ENCODE data around the gene YWHAE.
"Not testable (repeated sequence)": the region's sequence is repeated elsewhere in the genome, so short reads cannot be mapped to it uniquely, and the experiment has no call there.

YWHAE gene

GRCh38 chr17:1422885-1423284, 22.9 kb upstream of the YWHAE start:
- ChIA-PET CTCF (interaction anchor here (0.6 kb wide), 1 partner anchor 873 kb away, joined by 3 read pairs; no protein-coding TSS in a partner anchor), POLR2A (ENCODE audit: low non-redundant PET) (no interaction called here)
- H3K27ac ChIP-seq: no peak overlapping the region
- peak; percentile 92 for DNase-seq (ENCODE audit: low spot score)
- no peak for TF ChIP-seq CTCF (conservative IDR thresholded peaks at IDR 0.05; ENCODE audit: low read depth)

- DNase-seq (ENCODE audit: low spot score): no peak
- no peak overlapping the region for H3K27ac ChIP-seq
- ChIA-PET POLR2A (ENCODE audit: low non-redundant PET) (no interaction called here), CTCF (no interaction called here)
- no peak for TF ChIP-seq CTCF (conservative IDR thresholded peaks at IDR 0.05; ENCODE audit: low read depth)
Observed at GRCh38 chr17:1421470-1421869, 21.4 kb upstream of the YWHAE start.

GRCh38 chr17:1420981-1421380, 21.0 kb upstream of the YWHAE start:
- DNase-seq (ENCODE audit: low spot score): no peak
- ChIA-PET POLR2A (ENCODE audit: low non-redundant PET) (no interaction called here), CTCF (no interaction called here)
- H3K27ac ChIP-seq: no peak overlapping the region
- TF ChIP-seq CTCF (conservative IDR thresholded peaks at IDR 0.05; ENCODE audit: low read depth): no peak

- no peak for TF ChIP-seq CTCF (conservative IDR thresholded peaks at IDR 0.05; ENCODE audit: low read depth)
- POLR2A ChIA-PET (ENCODE audit: low non-redundant PET): interaction anchor here (0.7 kb wide), 1 partner anchor 283 kb away, joined by 4 read pairs; no protein-coding TSS in a partner anchor
- peak overlapping the region; percentile 8; the same call in 1 of the 2 replicates for H3K27ac ChIP-seq
- no peak for DNase-seq (ENCODE audit: low spot score)
- CTCF ChIA-PET: no interaction called here
Observed at GRCh38 chr17:1420163-1420562, 20.1 kb upstream of the YWHAE start.

- CTCF ChIA-PET: interaction anchor here (1.1 kb wide), 1 partner anchor 9 kb away, joined by 4 read pairs; no protein-coding TSS in a partner anchor
- POLR2A ChIA-PET (ENCODE audit: low non-redundant PET); DNase-seq (ENCODE audit: low spot score): not testable (repeated sequence)
- H3K27ac ChIP-seq: 0 out of 2 replicates have a peak overlapping the region, but pooled peaks have one; percentile 2
Observed at GRCh38 chr17:1418476-1418875, 18.5 kb upstream of the YWHAE start.

- TF ChIP-seq CTCF (conservative IDR thresholded peaks at IDR 0.05; ENCODE audit: low read depth): no peak
- ChIA-PET POLR2A (ENCODE audit: low non-redundant PET) (no interaction called here), CTCF (interaction anchor here (0.7 kb wide), 1 partner anchor 262 kb away, joined by 5 read pairs; no protein-coding TSS in a partner anchor)
- no peak for DNase-seq (ENCODE audit: low spot score)
- no peak overlapping the region for H3K27ac ChIP-seq
Observed at GRCh38 chr17:1416414-1416813, 16.4 kb upstream of the YWHAE start.

GRCh38 chr17:1414634-1415033, 14.6 kb upstream of the YWHAE start:
- no peak for TF ChIP-seq CTCF (conservative IDR thresholded peaks at IDR 0.05; ENCODE audit: low read depth)
- no peak overlapping the region for H3K27ac ChIP-seq
- ChIA-PET CTCF (interaction anchor here (2.5 kb wide), 1 partner anchor 49 kb away, joined by 7 read pairs; no protein-coding TSS in a partner anchor), POLR2A (ENCODE audit: low non-redundant PET) (no interaction called here)
- no peak for DNase-seq (ENCODE audit: low spot score)

Data from RWPE1 (cell line).